Mesendoderm (in vitro differentiated cells): Measurements from ENCODE around the gene LIN7B.

Experiments used
- DNase-seq: peaks from one replicate; pipeline ENCODE4 v3.0.0; 2013
- H2AK5ac ChIP-seq: 2 replicates; pipeline ENCODE4 v1.6.1; 2013; ENCODE audit warnings: low read length, inconsistent platforms
- H2BK120ac ChIP-seq: 2 replicates; pipeline ENCODE4 v1.6.1; 2013; ENCODE audit warnings: low read depth, mild to moderate bottlenecking, low read length, moderate library complexity, mixed read lengths
- H2BK15ac ChIP-seq: replicated peaks from 2 replicates; pipeline ENCODE4 v1.6.1; 2013; ENCODE audit warnings: low read depth, mild to moderate bottlenecking, moderate library complexity
- H2BK5ac ChIP-seq: 2 replicates; pipeline ENCODE4 v1.6.1; 2013; ENCODE audit warnings: low read length, inconsistent platforms
- H3K18ac ChIP-seq: 2 replicates; pipeline ENCODE4 v1.6.1; 2013; ENCODE audit warnings: mild to moderate bottlenecking, low read length, mixed read lengths
- H3K23ac ChIP-seq: one replicate; pipeline ENCODE4 v1.6.1; 2013; ENCODE audit warnings: low read length
- H3K27ac ChIP-seq: 2 replicates; pipeline ENCODE4 v1.5.1; 2013; ENCODE audit warnings: low read depth, mild to moderate bottlenecking, inconsistent platforms, low read length, moderate library complexity
- H3K27me3 ChIP-seq: 2 replicates; pipeline ENCODE4 v1.6.1; 2013; ENCODE audit warnings: low read length, control low read depth, mild to moderate bottlenecking, inconsistent platforms; ENCODE audit not compliant: insufficient read depth, poor library complexity
- H3K36me3 ChIP-seq: 2 replicates; pipeline ENCODE4 v1.6.1; 2013; ENCODE audit warnings: low read length, inconsistent platforms; ENCODE audit not compliant: control insufficient read depth, insufficient read depth
- H3K4ac ChIP-seq: one replicate; pipeline ENCODE4 v1.6.1; 2013; ENCODE audit warnings: low read depth, mild to moderate bottlenecking, low read length, moderate library complexity
- H3K4me1 ChIP-seq: 2 replicates; pipeline ENCODE4 v1.6.1; 2013; ENCODE audit warnings: low read depth, low read length, inconsistent platforms; ENCODE audit not compliant: control insufficient read depth
- H3K4me2 ChIP-seq: 2 replicates; pipeline ENCODE4 v1.6.1; 2013; ENCODE audit warnings: low read length
- H3K4me3 ChIP-seq: 2 replicates; pipeline ENCODE4 v1.5.1; 2013; ENCODE audit warnings: mild to moderate bottlenecking, low read length
- H3K56ac ChIP-seq: one replicate; pipeline ENCODE4 v1.6.1; 2013; ENCODE audit warnings: low read length
- H3K79me1 ChIP-seq: 2 replicates; pipeline ENCODE4 v1.6.1; 2013; ENCODE audit warnings: low read length, inconsistent platforms
- H3K79me2 ChIP-seq: 2 replicates; pipeline ENCODE4 v1.6.1; 2013; ENCODE audit warnings: mild to moderate bottlenecking, low read length; ENCODE audit not compliant: control insufficient read depth, insufficient read depth
- H3K9ac ChIP-seq: 2 replicates; pipeline ENCODE4 v1.6.1; 2013; ENCODE audit warnings: low read length, inconsistent platforms
- H4K5ac ChIP-seq: one replicate; pipeline ENCODE4 v1.6.1; 2013; ENCODE audit warnings: low read length
- H4K8ac ChIP-seq: one replicate; pipeline ENCODE4 v1.6.1; 2013; ENCODE audit warnings: low read depth, mild to moderate bottlenecking, control low read depth, low read length, moderate library complexity
- WGBS: extraction: QIAGEN DNeasy Blood & Tissue Kit; methylation state at CpG from one replicate; pipeline ENCODE4 v1.1.7; 2013; ENCODE audit warnings: low lambda C conversion rate, missing lambda C conversion rate; ENCODE audit not compliant: insufficient coverage; ENCODE audit errors: extremely low coverage; 5-methylcytosine and 5-hydroxymethylcytosine counted together

LIN7B gene

GRCh38 chr19:49157445-49158224, 43.5 kb downstream of the LIN7B start, which contains the start of gene TRPM4:
TSS of gene TRPM4 (plus strand) at chr19:49157792. CDS start at chr19:49157867, 75 bp downstream.
- no peaks in the 10 kb centered on the region for H3K79me1 ChIP-seq
- H3K27ac ChIP-seq: no peak within 1 kb of the TSS

GRCh38 chr19:49160450-49161189, 46.5 kb downstream of the LIN7B start:
- WGBS: no CpG with 5 or more reads among the region's 13 CpGs

More at GRCh38 chr19:49157445-49158224, 43.5 kb downstream of the LIN7B start, which contains the start of gene TRPM4:
- Histone ChIP-seq H4K5ac (no peak within 1 kb of the TSS), H3K4ac (peak within 1 kb of the TSS; percentile 23), H3K79me2 (no peaks in the 10 kb centered on the region), H2BK15ac (no peak within 1 kb of the TSS), H2AK5ac (no peak within 1 kb of the TSS), H3K27me3 (no peaks in the 10 kb centered on the region), H4K8ac (no peak within 1 kb of the TSS), H3K9ac (peak within 1 kb of the TSS; percentile 93), H3K56ac (peak within 1 kb of the TSS; percentile 96), H3K4me2 (peak within 1 kb of the TSS; percentile 70), H3K18ac (peak within 1 kb of the TSS; percentile 8), H3K23ac (peak within 1 kb of the TSS; percentile 66), H3K4me1 (peaks cover 10% of the 10 kb centered on the region), H2BK120ac (no peak within 1 kb of the TSS), H3K4me3 (peak within 1 kb of the TSS; percentile 79), H2BK5ac (peak within 1 kb of the TSS; percentile 55), H3K36me3 (no peaks in the 10 kb centered on the region)
- peak; percentile 94 for DNase-seq
- WGBS: no CpG with 5 or more reads among the region's 41 CpGs

DNA sequence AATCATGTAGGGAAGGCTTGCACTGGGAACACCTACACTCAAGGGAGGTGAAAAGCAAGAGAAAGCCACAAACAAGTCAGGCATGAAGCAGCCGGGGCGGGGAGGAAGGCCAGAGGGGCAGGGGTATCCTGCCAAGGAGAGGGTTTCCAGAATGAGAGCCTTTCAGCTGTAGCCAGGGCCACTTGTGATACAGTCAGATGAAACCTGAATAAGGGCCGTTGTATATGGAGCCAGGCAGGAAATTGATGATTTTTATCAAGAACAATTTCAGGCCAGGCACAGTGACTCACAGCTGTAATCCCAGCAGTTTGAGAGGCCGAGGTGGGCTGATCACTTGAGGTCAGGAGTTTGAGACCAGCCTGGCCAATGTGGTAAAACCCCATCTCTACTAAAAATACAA, 47.8 kb downstream of the LIN7B start:
- Histone ChIP-seq H4K8ac (no peak overlapping the region), H3K56ac (no peak overlapping the region), H3K4ac (no peak overlapping the region), H4K5ac (no peak overlapping the region), H3K27me3 (no peaks in the 10 kb centered on the region), H2BK15ac (no peak overlapping the region), H3K4me3 (no peak overlapping the region), H3K4me2 (no peak overlapping the region), H2BK5ac (no peak overlapping the region), H2AK5ac (no peak overlapping the region), H3K4me1 (peaks cover 2% of the 10 kb centered on the region), H3K27ac (no peak overlapping the region), H3K79me1 (no peaks in the 10 kb centered on the region), H3K79me2 (no peaks in the 10 kb centered on the region), H3K18ac (no peak overlapping the region), H3K36me3 (no peaks in the 10 kb centered on the region), H3K9ac (no peak overlapping the region), H2BK120ac (no peak overlapping the region), H3K23ac (no peak overlapping the region)
- no peak for DNase-seq
- no CpG with 5 or more reads among the region's 4 CpGs for WGBS

More at GRCh38 chr19:49160450-49161189, 46.5 kb downstream of the LIN7B start:
- no peak overlapping the region for H4K8ac ChIP-seq
- H3K23ac ChIP-seq: no peak overlapping the region
- no peaks in the 10 kb centered on the region for H3K36me3 ChIP-seq
- H2BK5ac ChIP-seq: no peak overlapping the region
- no peak overlapping the region for H3K4me2 ChIP-seq
- H3K79me1 ChIP-seq: no peaks in the 10 kb centered on the region
- H3K4me3 ChIP-seq: no peak overlapping the region
- DNase-seq: no peak
- H3K4ac ChIP-seq: no peak overlapping the region
- no peak overlapping the region for H3K27ac ChIP-seq
- no peak overlapping the region for H2BK120ac ChIP-seq
- no peak overlapping the region for H4K5ac ChIP-seq
- H3K79me2 ChIP-seq: no peaks in the 10 kb centered on the region
- H2BK15ac ChIP-seq: no peak overlapping the region
- peaks cover 8% of the 10 kb centered on the region for H3K4me1 ChIP-seq
- H3K27me3 ChIP-seq: no peaks in the 10 kb centered on the region
- H3K56ac ChIP-seq: no peak overlapping the region
- no peak overlapping the region for H2AK5ac ChIP-seq
- no peak overlapping the region for H3K9ac ChIP-seq
- no peak overlapping the region for H3K18ac ChIP-seq

- Histone ChIP-seq H3K79me2 (no peaks in the 10 kb centered on the region), H3K9ac (peak overlapping the region; percentile 59), H3K4me2 (peak overlapping the region; percentile 23), H4K8ac (no peak overlapping the region), H3K18ac (no peak overlapping the region), H3K36me3 (no peaks in the 10 kb centered on the region), H3K23ac (no peak overlapping the region), H2BK5ac (no peak overlapping the region), H4K5ac (no peak overlapping the region), H2BK15ac (no peak overlapping the region), H3K4ac (no peak overlapping the region), H3K27me3 (no peaks in the 10 kb centered on the region), H2AK5ac (no peak overlapping the region), H3K79me1 (no peaks in the 10 kb centered on the region), H3K56ac (peak overlapping the region; percentile 54), H3K27ac (no peak overlapping the region), H3K4me1 (no peaks in the 10 kb centered on the region), H3K4me3 (no peak overlapping the region), H2BK120ac (no peak overlapping the region)
- DNase-seq: no peak
- no CpG with 5 or more reads among the region's 24 CpGs for WGBS
Measured at GRCh38 chr19:49165111-49165750, 51.1 kb downstream of the LIN7B start.

DNA sequence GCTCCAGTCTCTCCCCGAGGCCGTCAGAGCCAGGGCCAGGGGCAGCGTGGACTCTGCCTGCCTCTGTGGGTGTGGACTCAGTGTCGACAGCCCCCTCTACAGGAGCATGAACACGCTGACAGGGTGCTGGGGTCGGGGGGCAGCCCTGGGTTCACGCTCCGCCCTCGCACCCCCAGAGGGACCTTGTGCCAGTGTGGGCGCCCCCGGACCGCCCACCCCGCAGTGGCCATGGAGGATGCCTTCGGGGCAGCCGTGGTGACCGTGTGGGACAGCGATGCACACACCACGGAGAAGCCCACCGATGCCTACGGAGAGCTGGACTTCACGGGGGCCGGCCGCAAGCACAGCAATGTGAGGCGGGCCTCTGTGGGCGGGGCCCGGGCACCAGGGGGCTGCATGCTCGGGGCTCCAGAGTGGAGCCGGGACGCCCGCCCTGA, 51.7 kb downstream of the LIN7B start:
- peak overlapping the region; percentile 54 for H3K56ac ChIP-seq
- H3K4me2 ChIP-seq: peak overlapping the region; percentile 23
- no peak overlapping the region for H3K4me3 ChIP-seq
- DNase-seq: no peak
- H2AK5ac ChIP-seq: no peak overlapping the region
- H4K5ac ChIP-seq: no peak overlapping the region
- H3K79me1 ChIP-seq: no peaks in the 10 kb centered on the region
- H3K23ac ChIP-seq: no peak overlapping the region
- no peak overlapping the region for H2BK120ac ChIP-seq
- no peak overlapping the region for H4K8ac ChIP-seq
- H3K79me2 ChIP-seq: no peaks in the 10 kb centered on the region
- H3K18ac ChIP-seq: no peak overlapping the region
- H3K4ac ChIP-seq: no peak overlapping the region
- no peak overlapping the region for H3K27ac ChIP-seq
- no CpG with 5 or more reads among the region's 30 CpGs for WGBS
- peak overlapping the region; percentile 59 for H3K9ac ChIP-seq
- no peaks in the 10 kb centered on the region for H3K4me1 ChIP-seq
- H2BK15ac ChIP-seq: no peak overlapping the region
- H3K27me3 ChIP-seq: no peaks in the 10 kb centered on the region
- no peak overlapping the region for H2BK5ac ChIP-seq
- no peaks in the 10 kb centered on the region for H3K36me3 ChIP-seq
